ENCODE measurements around the gene KRT14. TPM values are rescaled to one million over a fixed set of nuclear protein-coding genes. Genes with fewer than 3 reads are reported as not detected.

KRT14 gene
- total RNA-seq, 6 experiments from 2014 or later, result 0.24 TPM; not detected in 5

DNA sequence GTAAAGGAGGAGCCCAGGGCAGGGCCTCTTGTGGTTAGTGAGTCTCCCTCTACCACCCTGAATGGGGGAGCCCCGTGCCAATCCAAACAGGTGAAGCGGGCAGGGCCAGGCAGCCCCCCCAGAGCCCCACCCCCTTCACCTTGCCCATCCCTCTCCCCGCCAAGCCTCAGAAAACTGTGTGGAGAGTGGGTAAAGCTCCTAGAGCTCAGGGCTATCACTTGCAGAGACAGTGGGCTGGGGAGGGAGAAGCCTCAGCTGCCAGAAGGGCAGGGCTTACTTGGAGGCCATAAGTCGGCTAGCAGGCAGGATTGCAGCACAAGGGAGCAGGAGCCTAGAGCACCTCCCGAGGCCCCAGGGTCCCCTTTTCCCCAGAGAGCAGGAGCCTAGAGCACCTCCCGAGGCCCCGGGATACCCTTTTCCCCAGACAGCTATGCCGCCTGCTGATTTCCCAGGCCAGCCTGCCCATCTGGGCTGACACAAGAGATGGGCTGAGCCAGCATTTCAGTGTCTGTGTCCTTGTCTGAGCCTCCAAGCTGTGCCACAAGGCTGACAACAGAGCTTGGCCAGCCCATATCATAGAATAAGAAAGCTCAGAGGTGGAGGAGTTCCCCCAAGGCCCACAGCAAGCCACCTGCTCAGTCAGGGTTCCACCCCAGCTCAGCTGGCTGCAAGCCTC is 6.7 kb upstream of the KRT14 start:
- TF ChIP-seq, protein P1, sequence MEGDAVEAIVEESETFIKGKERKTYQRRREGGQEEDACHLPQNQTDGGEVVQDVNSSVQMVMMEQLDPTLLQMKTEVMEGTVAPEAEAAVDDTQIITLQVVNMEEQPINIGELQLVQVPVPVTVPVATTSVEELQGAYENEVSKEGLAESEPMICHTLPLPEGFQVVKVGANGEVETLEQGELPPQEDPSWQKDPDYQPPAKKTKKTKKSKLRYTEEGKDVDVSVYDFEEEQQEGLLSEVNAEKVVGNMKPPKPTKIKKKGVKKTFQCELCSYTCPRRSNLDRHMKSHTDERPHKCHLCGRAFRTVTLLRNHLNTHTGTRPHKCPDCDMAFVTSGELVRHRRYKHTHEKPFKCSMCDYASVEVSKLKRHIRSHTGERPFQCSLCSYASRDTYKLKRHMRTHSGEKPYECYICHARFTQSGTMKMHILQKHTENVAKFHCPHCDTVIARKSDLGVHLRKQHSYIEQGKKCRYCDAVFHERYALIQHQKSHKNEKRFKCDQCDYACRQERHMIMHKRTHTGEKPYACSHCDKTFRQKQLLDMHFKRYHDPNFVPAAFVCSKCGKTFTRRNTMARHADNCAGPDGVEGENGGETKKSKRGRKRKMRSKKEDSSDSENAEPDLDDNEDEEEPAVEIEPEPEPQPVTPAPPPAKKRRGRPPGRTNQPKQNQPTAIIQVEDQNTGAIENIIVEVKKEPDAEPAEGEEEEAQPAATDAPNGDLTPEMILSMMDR (IDR thresholded peaks at IDR 0.05), result no peak
- no peak for TF ChIP-seq POLR2A (IDR thresholded peaks at IDR 0.05)
- H3K9me3 ChIP-seq, result no peaks in the 10 kb centered on the region
- no CpG with 5 or more reads among the region's 8 CpGs for WGBS (ENCODE audit: insufficient coverage, low coverage, low lambda C conversion rate, missing lambda C conversion rate)
- no peaks in the 10 kb centered on the region for H3K27me3 ChIP-seq
- no peak overlapping the region for H3K4me3 ChIP-seq
- intact Hi-C loops (cut with DNase I), result no loop called here
- DNase-seq (no peak), ATAC-seq (peak in 1 of 4 donors; percentile 7)
- no peak overlapping the region for H3K27ac ChIP-seq
- H3K4me1 ChIP-seq, result no peaks in the 10 kb centered on the region
- H3K36me3 ChIP-seq, result no peaks in the 10 kb centered on the region

DNA sequence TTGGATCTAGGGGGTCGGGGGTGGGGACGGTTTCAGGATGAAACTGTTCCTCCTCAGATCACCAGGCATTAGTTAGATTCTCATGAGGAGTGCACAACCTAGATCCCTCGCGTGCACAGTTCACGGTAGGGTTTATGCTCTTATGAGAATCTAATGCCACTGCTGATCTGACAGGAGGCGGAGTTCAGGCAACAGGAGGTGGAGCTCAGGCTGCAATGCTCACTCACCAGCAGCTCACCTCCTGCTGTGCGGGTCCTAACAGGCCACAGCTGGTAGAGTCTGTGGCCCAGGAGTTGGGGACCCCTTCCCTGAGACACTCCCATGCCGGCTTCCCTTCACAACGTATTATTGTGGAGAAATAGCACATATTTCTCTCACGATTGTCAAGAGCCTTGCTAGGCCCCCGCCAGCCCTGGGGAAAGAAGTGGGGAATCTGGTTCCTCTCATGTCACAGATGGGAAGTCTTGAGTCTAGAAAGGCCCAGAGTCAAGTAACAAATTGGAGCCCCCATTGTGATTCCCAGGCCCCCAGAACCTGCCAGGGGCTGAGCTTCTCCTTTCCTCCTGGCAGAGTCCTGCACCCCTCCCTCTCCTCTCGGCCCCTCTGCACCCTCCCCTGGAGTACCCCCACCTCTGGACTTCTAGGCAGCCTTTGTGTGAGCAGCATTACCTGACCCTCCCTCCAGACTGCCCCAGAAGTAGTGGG is 6.1 kb upstream of the KRT14 start:
- H3K4me1 ChIP-seq, result no peaks in the 10 kb centered on the region
- TF ChIP-seq POLR2A (IDR thresholded peaks at IDR 0.05), result no peak
- TF ChIP-seq, protein P1 (IDR thresholded peaks at IDR 0.05), result no peak
- 64% methylated on average over 8 of the region's 12 CpGs for WGBS (ENCODE audit: insufficient coverage, low coverage, low lambda C conversion rate, missing lambda C conversion rate)
- intact Hi-C loops (cut with DNase I), result no loop called here
- H3K9me3 ChIP-seq, result no peaks in the 10 kb centered on the region
- H3K27me3 ChIP-seq, result no peaks in the 10 kb centered on the region
- no peaks in the 10 kb centered on the region for H3K36me3 ChIP-seq
- H3K27ac ChIP-seq, result no peak overlapping the region
- ATAC-seq, result no peak
- no peak for DNase-seq
- H3K4me3 ChIP-seq, result no peak overlapping the region

DNA sequence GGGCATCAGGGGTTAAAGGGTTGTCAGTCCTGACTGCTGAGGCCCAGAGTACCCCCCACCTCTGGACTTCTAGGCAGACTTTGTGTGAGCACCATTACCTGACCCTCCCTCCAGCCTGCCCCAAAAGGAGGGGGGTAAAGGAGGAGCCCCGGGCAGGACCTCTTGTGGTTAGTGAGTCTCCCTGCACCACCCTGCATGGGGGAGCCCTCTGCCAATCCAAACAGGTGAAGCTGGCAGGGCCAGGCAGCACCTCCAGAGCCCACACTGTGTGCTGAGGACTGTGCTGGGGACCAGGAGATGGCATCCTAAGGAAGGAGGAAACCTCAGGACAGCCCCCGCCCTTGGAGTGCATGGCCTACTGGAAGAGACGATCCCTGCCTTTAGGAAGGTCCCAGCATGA is 2.6 kb upstream of the KRT14 start:
- no peaks in the 10 kb centered on the region for H3K36me3 ChIP-seq
- no peaks in the 10 kb centered on the region for H3K27me3 ChIP-seq
- DNase-seq, result no peak
- intact Hi-C loops (cut with DNase I), result no loop called here
- TF ChIP-seq POLR2A (IDR thresholded peaks at IDR 0.05), result no peak
- TF ChIP-seq, protein P1 (IDR thresholded peaks at IDR 0.05), result no peak
- H3K4me3 ChIP-seq, result no peak overlapping the region
- H3K9me3 ChIP-seq, result no peaks in the 10 kb centered on the region
- 83% methylated on average over 2 of the region's 3 CpGs for WGBS (ENCODE audit: insufficient coverage, low coverage, low lambda C conversion rate, missing lambda C conversion rate)
- no peaks in the 10 kb centered on the region for H3K4me1 ChIP-seq
- H3K27ac ChIP-seq, result no peak overlapping the region
- no peak for ATAC-seq

DNA sequence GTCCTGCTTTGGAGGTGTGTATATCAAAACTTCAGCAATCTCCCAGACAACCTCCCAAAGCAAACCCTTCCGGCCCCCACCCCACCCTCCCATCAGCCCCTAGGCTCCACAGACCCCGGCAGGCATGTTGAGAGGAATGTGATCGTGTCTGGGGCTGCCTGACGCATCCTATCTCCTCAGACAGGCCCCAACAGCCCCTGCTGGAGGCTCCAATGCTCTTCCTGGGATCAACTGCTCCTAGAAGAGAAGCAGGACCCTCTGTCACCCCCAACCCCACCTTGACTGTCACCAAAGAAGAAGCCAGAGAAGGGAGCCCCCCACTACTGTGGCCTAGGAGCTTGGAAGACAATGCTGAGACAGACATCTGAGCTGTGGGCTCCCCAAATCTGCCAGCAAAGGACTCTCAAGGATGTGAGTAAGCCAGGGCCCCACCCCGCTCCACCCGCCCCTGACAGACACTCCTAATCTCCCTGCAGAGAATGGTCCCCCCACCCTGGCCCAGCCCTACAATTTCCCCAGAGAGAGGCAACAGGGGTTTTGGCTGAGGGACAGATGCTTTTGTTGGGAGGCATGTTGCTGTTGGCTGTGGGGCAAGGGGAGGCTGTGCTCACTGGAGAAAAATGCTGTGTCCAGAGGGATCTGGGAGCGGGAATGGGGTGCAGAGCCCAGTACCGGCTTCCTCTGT is 1.6 kb upstream of the KRT14 start:
- no peak for DNase-seq
- Histone ChIP-seq H3K4me3 (no peak overlapping the region), H3K27me3 (no peaks in the 10 kb centered on the region), H3K27ac (no peak overlapping the region), H3K4me1 (no peaks in the 10 kb centered on the region), H3K36me3 (no peaks in the 10 kb centered on the region), H3K9me3 (no peaks in the 10 kb centered on the region)
- no peak for ATAC-seq
- intact Hi-C loops (cut with DNase I), result no loop called here
- WGBS (ENCODE audit: insufficient coverage, low coverage, low lambda C conversion rate, missing lambda C conversion rate), result no CpG with 5 or more reads among the region's 8 CpGs
- TF ChIP-seq POLR2A (IDR thresholded peaks at IDR 0.05), result no peak
- TF ChIP-seq, protein P1 (IDR thresholded peaks at IDR 0.05), result no peak
